Mucosa of descending colon (tissue), 3 donors: Measurements from ENCODE around the gene VPS54. TPM values are rescaled to one million over a fixed set of nuclear protein-coding genes. Genes with fewer than 3 reads are reported as not detected.
A peak's percentile ranks its signal among the peaks of the same experiment; 100 is the strongest.
"Not testable (repeated sequence)": the region's sequence is repeated elsewhere in the genome, so short reads cannot be mapped to it uniquely, and the experiment has no call there.

Experiments used
- ATAC-seq: fragments of 200-7000 bp; cut with Tn5 transposase; one replicate; pipeline ENCODE4 v1.9.1; 2020; ENCODE audit warnings: mild to moderate bottlenecking, moderate library complexity
- DNase-seq, 3 donors: peaks; one replicate each; pipeline ENCODE4 v3.0.0-alpha.2; 2020
- H3K36me3 ChIP-seq: fragments of 200-600 bp; one replicate; pipeline ENCODE4 v1.8.0; 2021; ENCODE audit warnings: low read depth, mild to moderate bottlenecking
- H3K4me1 ChIP-seq: fragments of 200-600 bp; one replicate; pipeline ENCODE4 v1.8.0; 2021; ENCODE audit warnings: low read depth, mild to moderate bottlenecking
- H3K4me3 ChIP-seq: fragments of 200-600 bp; one replicate; pipeline ENCODE4 v1.8.0; 2021; ENCODE audit warnings: mild to moderate bottlenecking
- H3K9me3 ChIP-seq: fragments of 200-600 bp; one replicate; pipeline ENCODE4 v1.8.0; 2021; ENCODE audit warnings: mild to moderate bottlenecking
- intact Hi-C, 2 donors: fragments of 100-400 bp; cut with DNase I in 1 of 2; cut with micrococcal nuclease in 1 of 2; formaldehyde crosslinking; loops; one replicate each; pipeline versions ENCODE4 v1.11.0 to v1.11.1; 2022; cut with DNase I, micrococcal nuclease
- total RNA-seq, 3 donors: library from RNA; stranded (reverse); fragmentation: NEBNext Ultra II Directional in 2 of 3; extraction: Animal tissue kit (Norgen Biotek cat#: 25700) in 2 of 3; gene quantifications; one replicate each; pipeline versions ENCODE4 v1.2.1 to v1.2.4, GENCODE V29; 2021 to 2023
- TF ChIP-seq, protein P1 (sequence below): fragments of 200-600 bp; IDR thresholded peaks from one replicate; pipeline ENCODE4 v1.8.0; 2022; ENCODE audit warnings: antibody characterized with exemption, mild to moderate bottlenecking
- donor health status: DM: no; HTN: no; CAD: no; lungs with moderate emphysema.
- donor health status: DM: no; HTN: no; CAD: no.
- donor health status: DM: no; HTN: yes; CAD: no.

Gene VPS54
- total RNA-seq, 3 donors from 2014 or later: 18.1 to 25.7 (median 21.9) TPM

DNA sequence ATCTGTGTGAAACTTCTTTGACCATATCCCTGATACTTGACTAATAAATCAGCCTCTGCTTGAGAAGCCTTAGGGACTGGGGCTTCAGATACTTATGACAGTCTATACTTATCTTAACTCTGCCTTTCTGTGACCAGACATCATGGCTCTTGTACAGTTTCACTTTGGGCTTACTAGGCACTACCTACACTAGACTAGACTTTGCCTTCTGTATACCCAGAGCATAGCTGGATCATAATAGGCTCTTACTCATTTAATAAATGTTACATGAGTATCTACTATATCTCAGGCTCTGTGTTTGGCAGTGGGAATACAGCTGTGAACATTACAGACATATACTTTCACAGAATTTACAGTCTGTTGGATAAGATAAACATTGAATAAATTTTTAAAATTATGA is 168.6 kb downstream of the VPS54 start:
- DNase-seq (no peak), ATAC-seq (peak; percentile 76)
- intact Hi-C loops: loop anchor here in 1 of 2 donors (10.0 kb wide), 1 partner anchor 156 kb away; no protein-coding TSS in a partner anchor
- H3K4me3 ChIP-seq: no peak overlapping the region
- TF ChIP-seq, protein P1, sequence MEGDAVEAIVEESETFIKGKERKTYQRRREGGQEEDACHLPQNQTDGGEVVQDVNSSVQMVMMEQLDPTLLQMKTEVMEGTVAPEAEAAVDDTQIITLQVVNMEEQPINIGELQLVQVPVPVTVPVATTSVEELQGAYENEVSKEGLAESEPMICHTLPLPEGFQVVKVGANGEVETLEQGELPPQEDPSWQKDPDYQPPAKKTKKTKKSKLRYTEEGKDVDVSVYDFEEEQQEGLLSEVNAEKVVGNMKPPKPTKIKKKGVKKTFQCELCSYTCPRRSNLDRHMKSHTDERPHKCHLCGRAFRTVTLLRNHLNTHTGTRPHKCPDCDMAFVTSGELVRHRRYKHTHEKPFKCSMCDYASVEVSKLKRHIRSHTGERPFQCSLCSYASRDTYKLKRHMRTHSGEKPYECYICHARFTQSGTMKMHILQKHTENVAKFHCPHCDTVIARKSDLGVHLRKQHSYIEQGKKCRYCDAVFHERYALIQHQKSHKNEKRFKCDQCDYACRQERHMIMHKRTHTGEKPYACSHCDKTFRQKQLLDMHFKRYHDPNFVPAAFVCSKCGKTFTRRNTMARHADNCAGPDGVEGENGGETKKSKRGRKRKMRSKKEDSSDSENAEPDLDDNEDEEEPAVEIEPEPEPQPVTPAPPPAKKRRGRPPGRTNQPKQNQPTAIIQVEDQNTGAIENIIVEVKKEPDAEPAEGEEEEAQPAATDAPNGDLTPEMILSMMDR: no peak
- H3K9me3 ChIP-seq: no peaks in the 10 kb centered on the region
- peaks cover 47% of the 10 kb centered on the region for H3K4me1 ChIP-seq
- H3K36me3 ChIP-seq: no peaks in the 10 kb centered on the region

DNA sequence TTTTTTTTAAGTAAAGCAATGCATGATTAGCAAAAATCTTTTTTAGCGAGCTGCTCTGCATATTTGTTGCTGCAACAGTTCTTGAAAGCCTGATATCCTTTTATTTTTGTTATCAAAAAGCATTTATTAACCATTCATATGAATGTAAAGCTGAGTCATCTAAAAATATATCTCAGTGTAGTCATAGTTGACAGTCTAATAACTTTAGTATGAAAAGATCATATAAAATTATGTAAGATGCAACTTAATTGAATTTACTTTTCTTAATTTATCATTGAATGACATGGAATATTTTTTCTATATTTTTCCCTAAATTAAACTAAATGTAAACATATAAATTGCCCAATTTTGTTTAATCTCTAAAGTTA is 169.0 kb downstream of the VPS54 start:
- Histone ChIP-seq H3K9me3 (no peaks in the 10 kb centered on the region), H3K36me3 (no peaks in the 10 kb centered on the region), H3K4me1 (peaks cover 45% of the 10 kb centered on the region), H3K4me3 (no peak overlapping the region)
- intact Hi-C loops: loop anchor here in 1 of 2 donors (10.0 kb wide), 1 partner anchor 155 kb away; no protein-coding TSS in a partner anchor
- TF ChIP-seq, protein P1: no peak
- no peak for DNase-seq
- ATAC-seq: no peak

DNA sequence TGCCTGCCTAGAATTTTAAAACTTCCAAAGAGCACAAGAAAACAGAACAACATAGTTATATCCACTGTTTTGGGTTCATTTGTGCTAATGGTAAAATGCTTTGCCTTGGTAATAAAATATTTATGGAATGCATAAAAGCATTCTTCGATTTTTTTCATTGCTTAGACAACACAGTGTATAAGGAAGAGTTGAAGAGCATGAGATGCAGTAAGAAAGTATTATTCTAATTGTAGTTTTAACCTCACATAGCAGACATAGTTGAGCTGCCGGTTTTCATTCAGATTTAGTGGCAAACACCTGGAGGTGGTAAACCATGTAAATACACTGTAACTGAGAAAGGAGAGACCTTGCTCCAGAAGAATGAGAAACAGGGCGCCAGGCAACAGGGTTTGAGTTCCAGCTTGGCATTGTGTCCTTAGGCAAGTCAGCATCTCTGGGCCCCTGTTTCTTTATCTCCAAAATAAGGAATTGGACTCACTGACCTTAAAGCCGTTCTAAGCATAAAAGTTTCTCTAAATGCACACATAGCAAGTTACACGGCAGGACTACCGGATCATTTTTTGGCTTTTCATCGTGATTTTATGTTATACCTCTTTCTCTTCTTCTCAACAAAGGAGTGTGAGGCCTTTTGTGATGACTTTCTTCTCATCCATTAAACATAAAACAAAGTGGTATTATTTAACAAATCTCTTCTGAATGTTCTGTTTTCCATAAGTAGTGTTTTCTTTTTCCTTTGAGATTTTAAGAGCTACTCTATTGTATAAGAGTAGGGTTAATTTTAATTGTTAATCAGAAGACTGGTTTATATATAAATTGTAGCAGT is 169.6 kb downstream of the VPS54 start:
- Histone ChIP-seq H3K4me3 (no peak overlapping the region), H3K36me3 (no peaks in the 10 kb centered on the region), H3K4me1 (peaks cover 43% of the 10 kb centered on the region), H3K9me3 (no peaks in the 10 kb centered on the region)
- intact Hi-C loops: loop anchor here in 1 of 2 donors (10.0 kb wide), 1 partner anchor 155 kb away; no protein-coding TSS in a partner anchor
- DNase-seq: no peak
- ATAC-seq: no peak
- TF ChIP-seq, protein P1: no peak

DNA sequence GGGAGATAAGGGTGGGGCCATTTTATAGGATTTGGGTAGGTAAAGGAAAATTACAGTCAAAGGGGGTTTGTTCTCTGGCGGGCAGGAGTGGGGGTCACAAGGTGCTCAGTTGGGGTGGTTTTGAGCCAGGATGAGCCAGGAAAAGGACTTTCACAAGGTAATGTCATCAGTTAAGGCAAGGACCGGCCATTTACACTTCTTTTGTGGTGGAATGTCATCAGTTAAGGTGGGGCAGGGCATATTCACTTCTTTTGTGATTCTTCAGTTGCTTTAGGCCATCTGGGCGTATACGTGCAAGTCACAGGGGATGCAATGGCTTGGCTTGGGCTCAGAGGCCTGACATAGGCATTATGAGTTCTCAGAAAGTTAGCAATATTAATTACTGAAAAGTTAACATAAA is 171.7 kb downstream of the VPS54 start:
- ATAC-seq, DNase-seq, H3K9me3 ChIP-seq, intact Hi-C loops, H3K4me3 ChIP-seq, H3K36me3 ChIP-seq: not testable (repeated sequence)
- H3K4me1 ChIP-seq: peaks cover 42% of the 10 kb centered on the region

DNA sequence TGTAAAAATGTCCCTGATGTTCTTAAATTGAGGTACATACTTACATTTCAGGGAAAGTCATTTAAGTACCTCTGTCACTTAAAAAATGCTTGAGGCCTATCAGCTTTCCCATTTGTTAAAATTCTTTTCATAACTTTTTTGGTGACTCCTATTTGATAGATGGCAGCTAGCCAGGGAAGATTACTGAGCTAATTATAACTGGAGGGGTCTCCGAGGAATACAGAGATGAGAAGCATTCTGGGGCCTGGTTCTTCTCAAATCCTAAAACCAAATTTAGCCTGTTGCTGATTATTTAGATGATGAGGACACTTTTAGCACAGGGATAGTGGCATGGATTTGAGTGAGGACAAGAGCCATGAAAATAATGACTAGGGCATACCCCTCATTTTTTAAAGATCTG is 172.7 kb downstream of the VPS54 start:
- TF ChIP-seq, protein P1: no peak
- Histone ChIP-seq H3K9me3 (no peaks in the 10 kb centered on the region), H3K4me3 (no peak overlapping the region), H3K36me3 (no peaks in the 10 kb centered on the region), H3K4me1 (peaks cover 42% of the 10 kb centered on the region)
- DNase-seq (no peak), ATAC-seq (no peak)
- intact Hi-C loops: no loop called here

DNA sequence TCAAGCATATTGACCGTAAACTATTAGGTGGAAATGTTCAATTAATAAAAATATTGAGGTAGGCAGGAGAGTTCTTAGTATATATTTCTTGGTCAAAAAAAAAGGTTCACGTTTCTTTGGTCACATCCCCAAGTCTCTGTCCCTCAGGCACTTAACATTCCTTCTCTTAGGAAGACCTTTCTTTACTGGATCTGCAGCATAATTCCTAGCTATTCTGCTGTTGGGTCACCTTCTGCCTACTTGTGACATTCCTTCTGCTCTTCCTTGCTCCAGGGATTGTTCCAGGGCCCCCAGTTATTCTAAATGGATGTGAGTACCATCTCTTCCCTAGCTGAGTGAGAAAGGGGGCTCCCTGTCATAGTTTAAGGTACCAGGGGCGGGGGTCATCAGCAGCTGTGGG is 173.4 kb downstream of the VPS54 start:
- Histone ChIP-seq H3K4me1 (peaks cover 42% of the 10 kb centered on the region), H3K4me3 (no peak overlapping the region), H3K9me3 (no peaks in the 10 kb centered on the region), H3K36me3 (no peaks in the 10 kb centered on the region)
- TF ChIP-seq, protein P1: no peak
- intact Hi-C loops: no loop called here
- ATAC-seq (no peak), DNase-seq (no peak)
